Psoas muscle (tissue), 8 donors: ENCODE data around the gene GFI1. TPM values are rescaled to one million over a fixed set of nuclear protein-coding genes. Genes with fewer than 3 reads are reported as not detected.

Experiments
- ATAC-seq, 4 donors: fragments of 200-7000 bp; cut with Tn5 transposase; one replicate each; pipeline ENCODE4 v1.9.1; 2020; ENCODE audit warnings: moderate library complexity in 3 of 4, mild to moderate bottlenecking in 2 of 4
- DNase-seq, 2 donors: peaks; one replicate each; pipeline ENCODE4 v3.0.0-alpha.2; 2020
- H3K27ac ChIP-seq: fragments of 200-600 bp; one replicate; pipeline ENCODE4 v1.8.0; 2022
- H3K27me3 ChIP-seq, 3 donors: fragments of 200-600 bp in 1 of 3; one replicate each; pipeline versions ENCODE4 v1.6.1 to v1.8.0; 2013 to 2022; ENCODE audit warnings: low read length in 2 of 3, mild to moderate bottlenecking in 2 of 3, moderate library complexity in 1 of 3; ENCODE audit not compliant: insufficient read depth in 3 of 3
- H3K36me3 ChIP-seq, 2 donors: fragments of 200-600 bp in 1 of 2; one replicate each; pipeline versions ENCODE4 v1.6.1 to v1.8.0; 2013 to 2022; ENCODE audit warnings: low read depth in 1 of 2, mild to moderate bottlenecking in 1 of 2, moderate library complexity in 1 of 2; ENCODE audit not compliant: insufficient read depth in 1 of 2
- H3K4me1 ChIP-seq: fragments of 200-600 bp; one replicate; pipeline ENCODE4 v1.8.0; 2022
- H3K4me3 ChIP-seq: fragments of 200-600 bp; one replicate; pipeline ENCODE4 v1.8.0; 2022; ENCODE audit warnings: mild to moderate bottlenecking
- H3K9me3 ChIP-seq: fragments of 200-600 bp; one replicate; pipeline ENCODE4 v1.8.0; 2022
- CTCF ChIP-seq: fragments of 200-600 bp; IDR thresholded peaks from one replicate; pipeline ENCODE4 v1.8.0; 2022; ENCODE audit warnings: antibody characterized with exemption
- WGBS, 3 donors: extraction: QIAGEN DNeasy Blood & Tissue Kit; methylation state at CpG; one replicate each; pipeline versions ENCODE4 v1.1.6 to v1.1.7; 2013; 5-methylcytosine and 5-hydroxymethylcytosine counted together
- intact Hi-C, 2 donors: fragments of 100-400 bp; cut with DNase I; formaldehyde crosslinking; loops; one replicate each; pipeline versions ENCODE4 v1.11.0 to v1.14.2; 2022
- polyA plus RNA-seq, 3 donors: library from polyadenylated mRNA; stranded (reverse); fragments of 200-250 nt; gene quantifications; one replicate each; pipeline ENCODE4 v1.2.3, GENCODE V29; 2013
- total RNA-seq, 4 donors: library from RNA; stranded (reverse); fragmentation: NEBNext Ultra II Directional in 2 of 4; extraction: Animal tissue kit (Norgen Biotek cat#: 25700) in 2 of 4; gene quantifications; one replicate each; pipeline versions ENCODE4 v1.2.1 to v1.2.4, GENCODE V29; 2021 to 2023
- donor health status: healthy with polysubstance abuse.
- donor health status: DM: no; HTN: no; CAD: no; lungs with moderate emphysema.
- donor health status: Bipolar disorder and iron deficiency.
- donor health status: healthy.
- donor health status: DM: yes; HTN: yes; CAD: no.
- donor health status: DM: no; HTN: no; CAD: no.
- donor health status: DM: no; HTN: no; CAD: no.
- donor health status: DM: yes; HTN: yes; CAD: no.

Gene GFI1
- total and polyA plus RNA-seq, 7 donors, result 0.01 to 0.36 (median 0.17) TPM; not detected in 2

- Histone ChIP-seq H3K27me3 (no peaks in the 10 kb centered on the region), H3K4me3 (no peak overlapping the region), H3K27ac (no peak overlapping the region), H3K4me1 (no peaks in the 10 kb centered on the region), H3K9me3 (no peaks in the 10 kb centered on the region), H3K36me3 (no peaks in the 10 kb centered on the region)
- DNase-seq, result no peak
- intact Hi-C loops, result no loop called here
- 67 to 75% (median 72%) methylated on average over 6 of the region's 6 CpGs for WGBS, 3 donors
- no peak for TF ChIP-seq CTCF
- ATAC-seq, result no peak
Measured at GRCh38 chr1:92505015-92505692, 18.4 kb upstream of the GFI1 start.

GRCh38 chr1:92504291-92505014 is 17.7 kb upstream of the GFI1 start:
- no peak for TF ChIP-seq CTCF
- Histone ChIP-seq H3K27me3 (no peaks in the 10 kb centered on the region), H3K9me3 (no peaks in the 10 kb centered on the region), H3K36me3 (no peaks in the 10 kb centered on the region), H3K4me3 (no peak overlapping the region), H3K27ac (no peak overlapping the region), H3K4me1 (no peaks in the 10 kb centered on the region)
- intact Hi-C loops, result no loop called here
- ATAC-seq, result no peak
- 74 to 79% (median 76%) methylated on average over 8 of the region's 8 CpGs for WGBS, 3 donors
- no peak for DNase-seq

- Histone ChIP-seq H3K4me3 (no peak overlapping the region), H3K27me3 (no peaks in the 10 kb centered on the region), H3K27ac (no peak overlapping the region), H3K36me3 (no peaks in the 10 kb centered on the region), H3K4me1 (no peaks in the 10 kb centered on the region), H3K9me3 (no peaks in the 10 kb centered on the region)
- DNase-seq (no peak), ATAC-seq (no peak)
- intact Hi-C loops, result no loop called here
- TF ChIP-seq CTCF, result no peak
- 39 to 51% (median 40%) methylated on average over 6 of the region's 6 CpGs for WGBS, 3 donors
Measured at GRCh38 chr1:92503926-92504285, 17.2 kb upstream of the GFI1 start.

- Histone ChIP-seq H3K27me3 (no peaks in the 10 kb centered on the region), H3K27ac (no peak overlapping the region), H3K36me3 (no peaks in the 10 kb centered on the region), H3K9me3 (no peaks in the 10 kb centered on the region), H3K4me1 (no peaks in the 10 kb centered on the region), H3K4me3 (no peak overlapping the region)
- WGBS, 3 donors, result 77 to 83% (median 82%) methylated on average over 6 of the region's 6 CpGs
- DNase-seq, result no peak
- no peak for TF ChIP-seq CTCF
- no peak for ATAC-seq
- intact Hi-C loops, result no loop called here
Measured at GRCh38 chr1:92503043-92503925, 16.6 kb upstream of the GFI1 start.
